ENCODE measurements around the gene TMEM60.

Gene TMEM60

GRCh38 chr7:77813180-77813579 is 14.9 kb upstream of the TMEM60 start:
- H3K4me3 ChIP-seq (ENCODE audit: low read depth, low read length) = no peak overlapping the region
- in situ Hi-C loops (cut with HindIII; ENCODE audit: low sequenced_read_pairs) = no loop called here
- no peak for TF ChIP-seq CTCF (IDR thresholded peaks at IDR 0.05; ENCODE audit: low read depth, low read length, missing control alignments)
- no peak for DNase-seq (ENCODE audit: low read depth)

- in situ Hi-C loops (cut with HindIII; ENCODE audit: low sequenced_read_pairs) = no loop called here
- no peak overlapping the region for H3K4me3 ChIP-seq (ENCODE audit: low read depth, low read length)
- TF ChIP-seq CTCF (IDR thresholded peaks at IDR 0.05; ENCODE audit: low read depth, low read length, missing control alignments) = no peak
- no peak for DNase-seq (ENCODE audit: low read depth)
Measured at GRCh38 chr7:77812290-77812685, 14.1 kb upstream of the TMEM60 start.

GRCh38 chr7:77811516-77812289 is 13.5 kb upstream of the TMEM60 start:
- in situ Hi-C loops (cut with HindIII; ENCODE audit: low sequenced_read_pairs) = no loop called here
- no peak for TF ChIP-seq CTCF (IDR thresholded peaks at IDR 0.05; ENCODE audit: low read depth, low read length, missing control alignments)
- H3K4me3 ChIP-seq (ENCODE audit: low read depth, low read length) = no peak overlapping the region
- no peak for DNase-seq (ENCODE audit: low read depth)

- H3K4me3 ChIP-seq (ENCODE audit: low read depth, low read length) = no peak overlapping the region
- TF ChIP-seq CTCF (IDR thresholded peaks at IDR 0.05; ENCODE audit: low read depth, low read length, missing control alignments) = no peak
- in situ Hi-C loops (cut with HindIII; ENCODE audit: low sequenced_read_pairs) = no loop called here
- no peak for DNase-seq (ENCODE audit: low read depth)
Measured at GRCh38 chr7:77808517-77808916, 10.3 kb upstream of the TMEM60 start.

- TF ChIP-seq CTCF (IDR thresholded peaks at IDR 0.05; ENCODE audit: low read depth, low read length, missing control alignments) = no peak
- H3K4me3 ChIP-seq (ENCODE audit: low read depth, low read length) = no peak overlapping the region
- in situ Hi-C loops (cut with HindIII; ENCODE audit: low sequenced_read_pairs) = no loop called here
- DNase-seq (ENCODE audit: low read depth) = no peak
Measured at GRCh38 chr7:77806425-77806824, 8.2 kb upstream of the TMEM60 start.

- TF ChIP-seq CTCF (IDR thresholded peaks at IDR 0.05; ENCODE audit: low read depth, low read length, missing control alignments) = no peak
- DNase-seq (ENCODE audit: low read depth) = no peak
- H3K4me3 ChIP-seq (ENCODE audit: low read depth, low read length) = no peak overlapping the region
- in situ Hi-C loops (cut with HindIII; ENCODE audit: low sequenced_read_pairs) = no loop called here
Measured at GRCh38 chr7:77802557-77803405, 4.5 kb upstream of the TMEM60 start.
